ENCODE results near the gene NETO2.
A peak's percentile ranks its signal among the peaks of the same experiment; 100 is the strongest.
"Not testable (repeated sequence)": the region's sequence is repeated elsewhere in the genome, so short reads cannot be mapped to it uniquely, and the experiment has no call there.

NETO2 gene, protein sequence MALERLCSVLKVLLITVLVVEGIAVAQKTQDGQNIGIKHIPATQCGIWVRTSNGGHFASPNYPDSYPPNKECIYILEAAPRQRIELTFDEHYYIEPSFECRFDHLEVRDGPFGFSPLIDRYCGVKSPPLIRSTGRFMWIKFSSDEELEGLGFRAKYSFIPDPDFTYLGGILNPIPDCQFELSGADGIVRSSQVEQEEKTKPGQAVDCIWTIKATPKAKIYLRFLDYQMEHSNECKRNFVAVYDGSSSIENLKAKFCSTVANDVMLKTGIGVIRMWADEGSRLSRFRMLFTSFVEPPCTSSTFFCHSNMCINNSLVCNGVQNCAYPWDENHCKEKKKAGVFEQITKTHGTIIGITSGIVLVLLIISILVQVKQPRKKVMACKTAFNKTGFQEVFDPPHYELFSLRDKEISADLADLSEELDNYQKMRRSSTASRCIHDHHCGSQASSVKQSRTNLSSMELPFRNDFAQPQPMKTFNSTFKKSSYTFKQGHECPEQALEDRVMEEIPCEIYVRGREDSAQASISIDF

DNA sequence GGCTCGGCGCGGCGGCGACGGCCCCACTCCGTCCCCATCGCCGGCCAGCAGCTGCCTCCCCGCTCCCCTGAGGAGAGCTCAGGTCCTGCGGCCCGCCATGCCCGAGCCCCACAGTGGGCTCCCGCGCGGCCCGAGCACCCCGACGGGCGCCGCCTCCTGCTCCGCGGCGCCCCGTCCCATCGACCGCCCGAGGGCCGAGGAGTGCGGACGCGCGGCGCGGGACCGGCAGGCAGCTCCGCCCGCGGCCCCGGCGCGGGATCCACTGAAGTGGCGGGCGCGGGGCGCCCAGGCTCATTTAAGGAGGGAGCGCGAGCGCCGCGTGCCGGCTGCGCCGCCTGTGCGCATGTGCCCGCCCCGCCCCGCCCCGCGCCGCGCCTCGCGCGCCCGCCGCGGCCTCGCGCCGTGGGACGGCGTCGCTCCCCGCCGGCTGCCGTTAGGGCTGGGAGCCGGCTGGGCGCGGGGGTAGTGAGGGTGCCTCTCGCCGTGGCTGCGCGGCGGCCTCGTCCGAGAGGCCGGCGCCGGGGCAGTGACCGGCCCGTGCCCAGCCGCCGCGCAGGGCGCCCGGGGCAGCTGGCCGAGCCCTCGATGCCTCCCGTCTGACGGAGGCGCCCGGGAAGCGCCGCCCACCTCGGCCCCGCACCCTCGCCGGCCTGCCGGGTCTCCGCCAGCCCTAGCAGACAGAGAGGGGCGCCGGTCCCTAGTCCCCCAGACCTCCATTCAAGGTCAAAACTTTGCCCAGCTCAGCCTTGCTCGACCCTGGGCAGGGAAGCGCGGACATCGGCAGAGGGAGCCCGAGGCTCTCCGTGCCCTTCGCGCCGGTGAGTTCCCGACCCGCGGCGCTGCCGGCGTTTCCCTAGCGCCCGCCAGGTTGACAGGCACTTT is at the start of gene NETO2:
Gene NETO2 (minus strand): TSS at position 269 of the 882 bp plus-strand sequence. CDS start 333 bp downstream, outside the sequence.
- peak; percentile 74 for DNase-seq

DNA sequence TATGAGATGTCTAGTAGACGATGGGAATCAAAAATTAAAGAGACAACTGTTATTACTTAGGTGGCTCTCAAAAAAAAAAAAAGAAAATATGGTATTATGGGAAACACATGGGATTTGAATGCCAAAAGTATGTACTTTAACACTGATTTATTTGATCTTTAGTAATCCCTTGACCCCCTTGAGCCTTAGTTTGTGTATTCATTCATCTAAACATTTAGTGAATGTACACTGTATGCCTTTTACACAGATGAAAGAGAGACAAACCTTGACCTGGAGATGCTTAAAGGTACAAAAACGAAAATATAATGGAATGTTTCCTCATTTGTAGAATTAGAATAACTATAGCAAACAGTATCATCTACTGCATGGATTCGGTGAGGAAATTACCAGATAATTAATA is 38.6 kb upstream of the NETO2 start:
- DNase-seq: no peak

DNA sequence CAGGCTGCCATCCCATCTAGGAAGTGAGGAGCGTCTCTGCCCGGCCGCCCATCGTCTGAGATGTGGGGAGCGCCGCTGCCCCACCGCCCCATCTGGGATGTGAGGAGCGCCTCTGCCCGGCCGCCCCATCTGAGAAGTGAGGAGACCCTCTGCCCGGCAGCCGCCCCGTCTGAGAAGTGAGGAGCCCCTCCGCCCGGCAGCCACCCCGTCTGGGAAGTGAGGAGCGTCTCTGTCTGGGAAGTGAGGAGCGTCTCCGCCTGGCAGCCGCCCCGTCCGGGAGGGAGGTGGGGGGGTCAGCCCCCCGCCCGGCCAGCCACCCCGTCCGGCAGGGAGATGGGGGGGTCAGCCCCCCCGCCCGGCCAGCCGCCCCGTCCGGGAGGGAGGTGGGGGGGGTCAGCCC is 37.3 kb upstream of the NETO2 start:
- DNase-seq: not testable (repeated sequence)

DNA sequence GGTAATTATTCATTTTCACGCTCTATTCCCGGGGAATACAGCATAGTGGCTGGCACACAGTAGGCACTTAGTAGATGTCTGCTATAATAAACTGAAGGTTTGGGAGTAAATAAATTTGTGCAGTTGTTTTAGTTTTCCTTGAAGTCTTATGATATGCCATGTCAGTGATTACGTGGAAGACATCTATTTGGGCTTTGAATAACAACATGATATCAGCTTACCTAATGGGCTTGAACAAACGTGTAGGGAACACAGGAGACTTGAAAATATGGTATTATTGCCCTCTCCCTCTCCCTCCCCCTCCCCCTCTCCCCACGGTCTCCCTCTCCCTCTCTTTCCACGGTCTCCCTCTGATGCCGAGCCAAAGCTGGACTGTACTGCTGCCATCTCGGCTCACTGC is 36.3 kb upstream of the NETO2 start:
- no peak for DNase-seq

DNA sequence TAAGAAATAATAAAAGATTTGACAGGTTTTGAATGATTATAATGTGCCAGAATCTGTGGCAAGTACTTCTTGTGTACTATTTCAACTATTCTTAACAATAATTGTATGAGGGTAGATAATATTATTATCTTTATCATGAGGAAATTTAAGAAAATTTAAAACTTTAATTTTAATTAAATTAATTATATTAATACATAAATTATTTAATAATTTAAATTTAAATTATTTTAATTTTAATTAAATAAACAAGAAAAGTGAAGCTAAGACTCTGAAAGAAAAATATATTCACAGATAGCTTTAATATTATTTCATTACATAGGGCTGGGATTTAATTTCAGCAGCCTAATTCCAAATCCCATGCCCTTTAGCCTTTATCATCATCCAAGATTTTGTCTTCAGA is 31.4 kb upstream of the NETO2 start:
- no peak for DNase-seq

DNA sequence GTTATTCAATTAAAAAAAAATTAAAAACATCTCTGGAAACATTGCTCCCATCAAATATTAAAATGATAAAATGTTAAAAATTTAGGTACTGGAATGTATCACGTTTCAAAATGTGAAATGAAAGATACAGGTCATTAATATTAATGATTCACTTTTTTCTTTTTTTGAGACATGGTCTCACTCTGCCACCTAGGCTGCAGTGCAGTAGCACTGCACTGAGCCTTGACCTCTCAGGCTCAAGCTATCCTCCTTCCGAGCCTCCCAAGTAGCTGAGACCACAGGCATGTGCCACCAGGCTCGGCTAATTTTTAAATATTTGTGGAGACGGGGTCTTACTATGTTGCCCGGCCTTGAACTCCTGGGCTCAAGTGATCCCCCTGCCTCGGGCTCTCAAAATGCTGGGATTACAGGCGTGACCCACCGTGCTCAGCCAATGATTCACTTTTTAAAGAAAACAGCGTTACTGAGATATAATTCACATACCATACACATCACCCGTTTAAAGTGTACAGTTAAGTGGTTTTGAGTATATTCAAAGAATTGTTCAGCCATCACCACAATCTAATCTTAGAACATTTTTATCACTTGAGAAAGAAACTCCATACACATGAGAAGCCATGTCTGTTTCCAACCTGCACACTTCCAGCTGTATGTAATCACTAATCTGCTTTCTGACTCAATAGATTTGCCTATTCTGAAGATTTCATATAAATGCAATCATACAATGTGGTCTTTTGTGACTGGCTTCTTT is 19.1 kb upstream of the NETO2 start:
- no peak for DNase-seq

DNA sequence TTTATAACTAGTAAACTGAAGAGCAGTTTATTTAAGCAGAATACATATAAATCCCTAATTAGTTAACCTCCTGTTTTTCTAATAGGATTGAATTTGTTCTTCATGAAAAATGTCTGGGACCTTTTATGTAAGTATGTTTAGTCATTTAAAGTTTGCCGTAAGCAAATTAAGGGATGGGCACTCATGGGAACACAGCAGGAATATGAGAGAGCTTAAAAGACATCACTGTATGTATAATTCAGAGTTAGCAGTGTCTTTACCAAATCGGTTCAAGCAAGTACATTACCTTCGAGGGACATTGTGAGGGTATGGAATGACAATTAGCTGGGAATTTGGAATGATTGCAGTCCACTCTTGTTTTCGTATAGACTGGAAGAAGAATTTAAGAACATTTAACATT is 17.7 kb upstream of the NETO2 start:
- DNase-seq: no peak

DNA sequence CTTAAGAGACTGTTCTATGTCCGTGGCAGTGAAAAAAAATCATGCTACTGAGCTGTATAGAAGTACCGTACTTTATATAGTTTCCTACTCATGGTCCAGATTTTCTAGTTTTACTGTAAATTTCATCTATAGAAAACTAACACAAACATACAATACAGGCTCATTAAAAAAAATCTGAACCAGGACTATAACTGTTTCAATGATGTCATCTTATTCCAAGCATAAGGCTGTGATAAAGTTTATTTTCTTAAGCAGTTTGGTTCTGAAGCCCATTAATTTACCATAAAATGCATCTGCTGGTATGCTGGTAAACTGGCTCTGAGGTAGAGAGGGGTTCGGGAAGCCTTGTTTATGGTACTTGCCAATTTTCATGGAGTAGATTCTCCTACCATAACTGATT is 16.7 kb upstream of the NETO2 start:
- no peak for DNase-seq

DNA sequence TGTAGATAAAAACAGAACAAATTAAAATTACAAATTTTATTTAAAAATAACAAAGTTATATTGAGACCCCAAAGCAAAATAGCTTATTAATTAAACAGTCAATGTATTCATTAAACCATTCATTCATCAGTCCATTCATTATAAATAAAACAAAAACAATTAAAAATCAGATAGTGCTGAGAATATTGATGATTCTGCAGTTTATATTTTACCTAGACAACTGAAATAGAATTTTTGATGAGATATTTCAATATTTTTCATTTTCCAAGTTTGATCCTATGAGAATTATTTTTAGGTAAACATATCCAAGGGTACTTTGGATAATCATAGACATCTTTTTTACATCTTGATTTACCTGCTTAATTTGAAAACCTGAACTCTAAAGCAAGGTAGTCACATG is 15.2 kb upstream of the NETO2 start:
- DNase-seq: no peak

DNA sequence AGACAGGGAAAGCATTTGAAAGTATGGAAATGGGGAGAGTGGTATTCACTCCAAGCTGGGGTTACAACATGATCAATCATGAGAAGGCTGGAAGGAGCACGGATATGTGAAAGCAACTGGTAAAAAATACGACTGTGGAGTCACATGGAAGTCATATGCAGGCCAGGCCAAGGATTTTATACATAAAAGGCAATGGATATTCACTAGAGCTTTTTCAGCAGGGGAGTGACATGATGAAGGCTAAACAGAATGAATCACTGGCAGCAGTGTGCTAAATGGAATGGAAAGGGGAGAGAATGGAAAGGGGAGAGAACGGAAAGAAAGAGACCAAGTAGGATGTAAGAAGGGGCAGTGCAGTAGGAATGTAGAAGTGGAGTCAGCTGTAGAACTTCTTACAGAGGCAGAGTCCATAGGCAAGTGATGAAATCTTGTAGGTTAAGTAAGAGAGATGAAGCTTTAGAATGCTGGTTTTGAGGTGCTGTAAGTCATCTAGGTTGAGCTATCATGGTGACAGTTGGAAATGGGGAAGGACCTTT is 13.0 kb upstream of the NETO2 start:
- no peak for DNase-seq

DNA sequence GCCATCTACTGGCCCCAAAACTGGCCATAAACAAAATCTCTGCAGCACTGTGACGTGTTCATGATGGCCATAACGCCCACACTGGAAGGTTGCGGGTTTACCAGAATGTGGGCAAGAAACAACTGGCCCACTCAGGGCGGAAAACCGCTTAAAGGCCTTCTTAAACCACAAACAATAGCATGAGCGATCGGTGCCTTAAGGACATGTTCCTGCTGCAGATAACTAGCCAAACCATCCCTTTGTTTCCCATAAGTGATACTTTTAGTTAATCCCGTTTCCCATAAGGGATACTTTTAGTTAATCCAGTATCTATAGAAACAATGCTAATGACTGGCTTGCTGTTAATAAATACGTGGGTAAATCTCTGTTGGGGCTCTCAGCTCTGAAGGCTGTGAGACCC is 8.8 kb upstream of the NETO2 start:
- not testable (repeated sequence) for DNase-seq

DNA sequence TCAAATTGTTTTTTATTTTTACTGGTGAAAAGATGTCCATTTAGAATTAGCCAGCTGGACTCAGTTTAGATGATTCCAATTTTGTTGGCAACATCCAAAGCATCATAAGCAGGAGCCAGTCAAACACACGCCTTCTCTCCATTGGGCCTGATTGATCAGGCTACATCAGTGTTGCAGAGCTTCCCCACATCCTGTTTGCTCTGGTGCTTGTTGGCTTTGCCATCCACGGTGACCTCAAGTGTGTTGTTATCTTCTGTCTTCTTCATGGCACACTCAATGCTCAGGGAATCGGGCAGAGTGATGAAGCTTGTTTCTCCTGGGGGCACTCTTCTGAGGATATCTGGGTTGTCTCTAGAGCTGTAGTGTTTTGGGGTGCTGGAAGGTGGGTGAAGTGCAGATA is 6.3 kb upstream of the NETO2 start:
- no peak for DNase-seq

DNA sequence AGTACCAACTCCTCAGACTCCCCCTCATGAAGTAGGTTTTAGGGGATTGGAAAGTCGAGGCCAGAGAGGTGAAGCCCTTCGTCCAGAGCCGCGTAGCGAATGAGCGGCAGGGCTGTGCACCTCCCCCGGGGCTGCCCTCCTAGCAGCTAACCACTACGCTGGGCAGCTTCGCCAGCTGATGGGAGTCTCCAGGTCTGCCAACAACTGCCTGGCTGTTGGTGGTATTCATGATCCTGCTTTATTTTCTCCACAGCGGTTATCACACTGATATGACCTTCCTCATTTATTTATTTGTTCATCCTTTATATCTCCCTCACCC is 773 bp upstream of the NETO2 start:
- no peak for DNase-seq

DNA sequence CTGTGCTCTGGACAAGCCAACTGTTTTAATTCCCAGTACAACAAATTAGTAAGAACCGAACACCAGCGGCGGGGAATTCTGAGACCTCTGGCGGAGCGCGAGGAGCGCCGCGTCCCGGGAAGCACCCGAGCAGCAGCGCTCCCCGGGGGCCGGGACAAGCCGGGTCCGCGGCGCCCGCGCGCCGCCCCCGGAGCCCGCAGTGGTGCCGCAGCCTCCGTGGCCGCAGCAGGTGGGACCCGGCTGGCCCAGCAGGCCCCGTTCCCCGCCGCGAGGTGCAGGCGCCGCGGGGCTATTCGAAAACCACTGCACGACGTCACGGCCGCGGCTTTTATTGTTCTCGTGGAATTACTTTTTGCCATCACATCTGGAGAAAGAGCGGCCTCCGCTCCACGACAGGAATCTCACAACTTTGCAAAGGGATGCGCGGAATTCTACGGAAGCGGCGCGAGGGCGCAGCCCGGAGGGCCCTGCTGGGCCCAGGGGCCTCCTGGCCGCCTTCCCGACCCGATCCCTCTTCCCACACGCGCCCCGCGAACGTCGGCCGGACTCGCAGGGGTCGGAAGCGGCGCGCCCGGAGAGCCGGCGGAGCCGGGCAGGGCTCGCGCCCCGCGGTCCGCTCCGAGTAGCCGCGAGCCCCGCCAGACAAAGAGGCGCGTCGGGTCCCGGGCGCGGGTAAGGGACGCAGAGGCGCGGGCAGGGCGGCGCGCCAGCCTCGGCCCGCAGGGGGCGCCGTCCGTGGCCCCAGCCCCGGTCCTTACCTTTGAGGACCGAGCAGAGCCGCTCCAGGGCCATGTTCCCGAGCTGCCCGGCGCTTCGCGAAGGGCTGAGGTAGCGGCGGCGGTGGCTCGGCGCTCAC is 696 bp downstream of the NETO2 start:
- DNase-seq: peak; percentile 70

DNA sequence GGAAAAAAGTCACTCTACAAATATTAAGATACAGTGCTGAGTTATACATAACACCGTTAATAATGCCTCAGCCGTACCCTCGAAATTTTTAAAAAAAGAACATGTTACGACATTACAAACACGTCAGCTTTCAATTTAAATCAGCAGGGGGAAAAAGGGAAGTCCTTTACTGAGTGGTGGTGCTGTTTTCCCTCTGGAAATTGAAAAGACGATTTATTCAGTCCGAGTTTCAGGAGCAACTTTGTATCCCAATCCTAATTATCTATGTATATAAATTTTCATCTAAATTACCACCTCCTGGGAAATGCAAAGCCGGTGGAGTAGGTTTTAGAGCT is 1.3 kb downstream of the NETO2 start:
- peak; percentile 7 for DNase-seq

DNA sequence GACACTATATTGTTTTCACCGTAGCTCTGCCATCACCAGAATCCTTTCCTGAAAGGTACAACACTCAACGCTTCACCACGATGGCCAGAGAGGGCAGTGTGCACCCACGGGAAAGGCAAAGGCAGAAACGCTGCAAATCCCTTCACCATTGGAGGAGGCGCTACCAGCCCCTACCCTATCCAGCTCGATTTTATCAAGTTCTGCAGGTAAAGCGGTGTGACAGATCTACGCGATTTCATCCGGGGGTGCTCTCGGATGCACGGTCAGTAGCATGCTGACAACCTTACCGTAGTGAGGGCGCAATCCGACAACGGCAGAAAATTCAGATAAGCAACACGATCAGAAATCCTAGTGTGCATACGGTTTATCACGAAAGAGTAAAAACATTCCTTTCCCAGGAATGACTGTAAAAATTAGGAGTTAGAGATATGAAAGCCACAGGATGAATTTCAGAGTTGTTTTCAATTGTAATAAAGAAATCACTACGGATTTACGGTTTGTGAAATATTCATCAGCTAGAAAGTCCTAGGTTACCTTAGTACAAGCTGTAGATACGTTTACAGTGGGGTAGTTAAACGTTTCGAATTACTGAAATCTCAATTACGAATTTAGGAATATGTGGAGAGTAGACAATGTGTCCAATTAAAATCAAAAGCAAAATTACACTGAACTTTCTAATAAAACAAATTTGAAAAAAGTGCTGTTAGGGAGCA is 1.8 kb downstream of the NETO2 start:
- DNase-seq: peak; percentile 87

DNA sequence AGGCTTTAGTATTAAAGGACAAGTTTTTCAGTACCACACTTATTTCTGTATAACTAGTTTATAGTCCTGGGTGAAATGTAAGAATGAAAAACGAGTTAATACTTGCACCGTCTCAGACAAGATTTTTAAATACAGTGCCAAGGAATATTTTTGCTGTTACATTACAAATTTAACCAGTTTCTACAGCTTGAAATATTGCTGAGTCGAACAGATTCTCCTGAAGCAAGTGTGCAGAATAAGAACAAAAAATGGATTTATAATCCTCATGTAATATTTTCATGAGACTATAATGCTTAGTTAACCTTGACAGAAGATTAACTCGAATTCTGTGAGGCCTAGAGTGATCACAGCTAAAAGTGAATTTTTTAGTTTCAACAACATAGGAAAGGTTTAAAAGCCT is 3.1 kb downstream of the NETO2 start:
- no peak for DNase-seq

DNA sequence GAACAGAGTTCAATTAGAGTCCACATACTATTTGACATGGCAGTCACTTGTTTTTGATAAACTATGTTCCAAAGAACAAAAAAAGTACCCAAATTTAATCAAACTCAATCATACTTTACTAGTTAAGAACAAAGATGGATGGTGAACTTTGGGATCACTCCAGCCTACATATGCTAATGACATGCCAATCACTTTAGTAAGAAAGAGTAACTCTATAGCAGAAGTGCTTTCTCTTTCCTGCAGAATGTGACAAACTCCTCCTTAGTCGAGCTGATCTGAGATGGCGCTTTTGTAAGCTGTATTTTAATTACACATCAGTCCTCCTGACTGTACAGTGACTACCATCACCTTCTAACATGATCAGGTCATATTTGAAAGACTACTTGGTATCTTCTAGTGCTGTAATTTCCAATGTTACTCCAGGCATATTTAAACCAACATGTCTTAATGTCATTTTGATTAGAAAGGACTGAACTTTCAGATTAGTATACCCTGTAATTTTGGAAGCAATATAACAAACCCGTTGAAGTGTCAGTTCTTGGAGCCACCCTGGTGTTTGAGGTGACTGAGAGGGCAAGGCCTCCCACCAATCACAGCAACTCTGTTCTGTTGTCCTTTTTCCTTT is 4.1 kb downstream of the NETO2 start:
- no peak for DNase-seq

DNA sequence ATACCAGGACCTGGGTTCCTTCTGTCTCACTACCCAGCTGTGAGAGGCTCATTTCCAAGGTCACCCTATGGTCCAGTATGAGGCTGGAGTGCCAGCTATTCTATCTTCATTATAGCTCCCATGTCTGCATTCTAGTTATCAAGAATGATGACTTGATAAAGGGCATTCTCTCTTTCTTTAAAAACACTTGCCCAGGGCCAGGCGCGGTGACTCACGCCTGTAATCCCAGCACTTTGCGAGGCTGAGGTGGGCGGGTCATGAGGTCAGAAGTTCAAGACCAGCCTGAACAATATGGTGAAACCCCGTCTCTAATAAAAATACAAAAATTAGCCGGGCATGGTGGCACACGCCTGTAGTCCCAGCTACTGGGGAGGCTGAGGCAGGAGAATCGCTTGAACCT is 5.8 kb downstream of the NETO2 start:
- DNase-seq: not testable (repeated sequence)

DNA sequence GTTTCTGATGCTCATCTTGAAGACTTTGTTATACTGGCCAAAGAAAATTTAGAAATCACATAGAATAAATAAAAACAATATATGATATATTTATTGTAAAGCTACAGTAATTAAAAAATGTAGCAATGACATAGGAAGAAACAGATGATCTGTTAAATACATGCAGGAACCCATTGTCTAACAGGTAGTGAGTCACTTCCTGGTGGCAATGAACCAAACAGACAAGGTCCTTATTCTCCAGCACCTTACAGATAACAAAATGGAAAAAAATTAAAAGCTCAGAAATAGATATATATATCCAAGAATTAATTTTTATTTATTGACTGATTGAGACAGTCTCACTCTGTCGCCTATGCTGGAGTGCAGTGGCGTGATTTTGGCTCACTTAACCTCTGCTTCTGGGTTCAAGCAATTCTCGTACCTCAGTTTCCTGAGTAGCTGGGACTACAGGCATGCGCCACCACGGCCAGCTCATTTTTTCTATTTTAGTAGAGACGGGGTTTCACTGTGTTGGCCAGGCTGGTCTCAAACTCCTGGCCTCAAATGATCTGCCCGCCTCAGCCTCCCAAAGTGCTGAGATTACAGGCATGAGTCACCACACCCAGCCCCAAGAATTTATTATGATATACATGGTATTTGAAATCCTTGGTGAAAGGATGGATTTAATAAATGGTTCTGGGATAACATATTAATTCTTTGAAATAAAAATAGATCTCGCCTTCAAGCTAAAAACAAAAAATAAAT is 7.5 kb downstream of the NETO2 start:
- DNase-seq: peak; percentile 24

All from CD4-positive, alpha-beta T cell treated with Interleukin-12 subunit alpha and Interleukin-12 subunit beta, for 1 hour (primary cell).